ENCODE results near the gene FADS1. TPM values are rescaled to one million over a fixed set of nuclear protein-coding genes. Genes with fewer than 3 reads are reported as not detected.

Gene FADS1
- total RNA-seq, result 10 to 100 TPM; 50.4 to 61.1 TPM
- 10 to 100 TPM; 11.8 to 13.7 TPM for polyA plus RNA-seq
- long read RNA-seq, donor 1, full-length matches to known transcripts, result 363 of 441 reads
- long read RNA-seq, donor 1, partial matches to known transcripts, result 30 of 441 reads
- long read RNA-seq, donor 1, other reads (novel, unspliced or antisense), result 48 of 441 reads
- long read RNA-seq, donor 2, full-length matches to known transcripts, result 47 of 70 reads
- long read RNA-seq, donor 2, partial matches to known transcripts, result 8 of 70 reads
- long read RNA-seq, donor 2, other reads (novel, unspliced or antisense), result 15 of 70 reads

DNA sequence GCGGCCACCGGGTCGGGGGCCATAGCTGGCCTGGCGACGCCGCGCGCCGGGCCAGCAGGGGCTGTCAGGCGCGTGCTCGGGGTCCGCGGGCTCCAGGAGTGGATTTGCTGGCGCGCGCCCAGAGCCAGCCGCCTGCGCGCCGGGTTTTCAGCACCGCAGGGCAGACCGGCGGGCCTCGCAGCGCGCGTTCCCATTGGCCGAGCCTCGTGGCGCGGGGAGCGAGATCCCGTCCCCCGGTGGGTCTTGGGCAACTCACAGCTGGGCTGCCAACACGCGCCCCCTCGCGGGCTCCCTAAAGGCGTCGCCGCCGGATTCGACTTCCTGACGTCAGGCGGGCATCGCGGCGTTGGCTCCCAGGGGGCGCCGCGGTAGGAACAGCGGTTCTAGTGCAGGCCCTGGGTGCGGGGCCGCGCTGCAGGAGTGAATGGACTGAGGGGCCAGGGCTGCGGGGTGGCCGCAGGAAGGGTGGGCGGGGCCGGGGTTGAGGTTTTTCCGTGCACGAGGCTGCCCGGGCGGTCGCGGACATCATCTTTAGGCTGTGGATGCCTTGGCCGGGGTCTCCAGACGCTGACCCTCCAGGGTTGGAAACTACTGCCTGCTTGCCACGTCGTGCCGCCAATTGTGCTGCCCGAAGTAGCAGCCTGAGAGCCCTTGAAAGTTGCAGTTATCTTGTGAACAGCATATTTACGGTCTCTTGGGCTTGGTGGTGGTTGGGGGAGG, at the start of gene FADS1:
Gene FADS1 (minus strand): TSS at position 268 of the 720 bp plus-strand sequence. CDS start 74 bp downstream, at position 194.
- H3K4me1 ChIP-seq (ENCODE audit: control insufficient read depth in 1 of 2, insufficient read depth in 2 of 2, low read length in 2 of 2), result no peaks in the 10 kb centered on the region
- intact Hi-C loops (cut with DNase I), result loop anchor here (5.0 to 10.0 kb wide), 2 partner anchors 148 to 150 kb away; partner anchors contain the start of gene FTH1 (in 2 of the 2)
- H3K27me3 ChIP-seq (ENCODE audit: control insufficient read depth in 1 of 2, insufficient read depth in 2 of 2, low read length in 1 of 2), result no peaks in the 10 kb centered on the region
- peaks cover 0 to 2% of the 10 kb centered on the region in 2 donors for H3K36me3 ChIP-seq (ENCODE audit: control insufficient read depth in 1 of 2, insufficient read depth in 2 of 2, low read length in 1 of 2)
- H3K27ac ChIP-seq (ENCODE audit: low read depth in 1 of 2, low read length in 2 of 2), result peak within 1 kb of the TSS; percentile 84 to 92
- peak within 1 kb of the TSS; percentile 48 to 60 for H3K4me3 ChIP-seq (ENCODE audit: low read length in 2 of 2)
- WGBS, 2 donors, result 1% methylated on average over 72 to 73 of the region's 73 CpGs
- ATAC-seq (ENCODE audit: low FRiP score) (peak; percentile 78), DNase-seq (peak; percentile 97 to 98)
- no peaks in the 10 kb centered on the region for H3K9me3 ChIP-seq (ENCODE audit: control insufficient read depth, low read length)

DNA sequence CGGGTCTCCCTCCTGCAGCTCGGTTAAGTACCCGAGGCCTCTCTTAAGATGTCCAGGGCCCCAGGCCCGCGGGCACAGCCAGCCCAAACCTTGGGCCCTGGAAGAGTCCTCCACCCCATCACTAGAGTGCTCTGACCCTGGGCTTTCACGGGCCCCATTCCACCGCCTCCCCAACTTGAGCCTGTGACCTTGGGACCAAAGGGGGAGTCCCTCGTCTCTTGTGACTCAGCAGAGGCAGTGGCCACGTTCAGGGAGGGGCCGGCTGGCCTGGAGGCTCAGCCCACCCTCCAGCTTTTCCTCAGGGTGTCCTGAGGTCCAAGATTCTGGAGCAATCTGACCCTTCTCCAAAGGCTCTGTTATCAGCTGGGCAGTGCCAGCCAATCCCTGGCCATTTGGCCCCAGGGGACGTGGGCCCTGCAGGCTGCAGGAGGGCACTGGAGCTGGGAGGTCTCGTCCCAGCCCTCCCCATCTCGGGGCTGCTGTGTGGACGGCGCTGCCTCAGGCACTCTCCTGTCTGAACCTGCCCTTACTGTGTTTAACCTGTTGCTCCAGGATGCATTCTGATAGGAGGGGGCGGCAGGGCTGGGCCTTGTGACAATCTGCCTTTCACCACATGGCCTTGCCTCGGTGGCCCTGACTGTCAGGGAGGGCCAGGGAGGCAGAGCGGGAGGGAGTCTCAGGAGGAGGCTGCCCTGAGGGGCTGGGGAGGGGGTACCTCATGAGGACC, 49.6 kb upstream of the FADS1 start:
- intact Hi-C loops (cut with DNase I), result no loop called here
- H3K4me3 ChIP-seq (ENCODE audit: low read length in 2 of 2), result no peak overlapping the region
- ATAC-seq (ENCODE audit: low FRiP score), result no peak
- peaks cover 0 to 5% of the 10 kb centered on the region in 2 donors for H3K36me3 ChIP-seq (ENCODE audit: control insufficient read depth in 1 of 2, insufficient read depth in 2 of 2, low read length in 1 of 2)
- no peak for DNase-seq
- no peaks in the 10 kb centered on the region for H3K27me3 ChIP-seq (ENCODE audit: control insufficient read depth in 1 of 2, insufficient read depth in 2 of 2, low read length in 1 of 2)
- H3K27ac ChIP-seq (ENCODE audit: low read depth in 1 of 2, low read length in 2 of 2), result no peak overlapping the region
- no peaks in the 10 kb centered on the region for H3K9me3 ChIP-seq (ENCODE audit: control insufficient read depth, low read length)
- WGBS, 2 donors, result 69 to 77% methylated on average over 18 of the region's 18 CpGs
- H3K4me1 ChIP-seq (ENCODE audit: control insufficient read depth in 1 of 2, insufficient read depth in 2 of 2, low read length in 2 of 2), result no peaks in the 10 kb centered on the region

DNA sequence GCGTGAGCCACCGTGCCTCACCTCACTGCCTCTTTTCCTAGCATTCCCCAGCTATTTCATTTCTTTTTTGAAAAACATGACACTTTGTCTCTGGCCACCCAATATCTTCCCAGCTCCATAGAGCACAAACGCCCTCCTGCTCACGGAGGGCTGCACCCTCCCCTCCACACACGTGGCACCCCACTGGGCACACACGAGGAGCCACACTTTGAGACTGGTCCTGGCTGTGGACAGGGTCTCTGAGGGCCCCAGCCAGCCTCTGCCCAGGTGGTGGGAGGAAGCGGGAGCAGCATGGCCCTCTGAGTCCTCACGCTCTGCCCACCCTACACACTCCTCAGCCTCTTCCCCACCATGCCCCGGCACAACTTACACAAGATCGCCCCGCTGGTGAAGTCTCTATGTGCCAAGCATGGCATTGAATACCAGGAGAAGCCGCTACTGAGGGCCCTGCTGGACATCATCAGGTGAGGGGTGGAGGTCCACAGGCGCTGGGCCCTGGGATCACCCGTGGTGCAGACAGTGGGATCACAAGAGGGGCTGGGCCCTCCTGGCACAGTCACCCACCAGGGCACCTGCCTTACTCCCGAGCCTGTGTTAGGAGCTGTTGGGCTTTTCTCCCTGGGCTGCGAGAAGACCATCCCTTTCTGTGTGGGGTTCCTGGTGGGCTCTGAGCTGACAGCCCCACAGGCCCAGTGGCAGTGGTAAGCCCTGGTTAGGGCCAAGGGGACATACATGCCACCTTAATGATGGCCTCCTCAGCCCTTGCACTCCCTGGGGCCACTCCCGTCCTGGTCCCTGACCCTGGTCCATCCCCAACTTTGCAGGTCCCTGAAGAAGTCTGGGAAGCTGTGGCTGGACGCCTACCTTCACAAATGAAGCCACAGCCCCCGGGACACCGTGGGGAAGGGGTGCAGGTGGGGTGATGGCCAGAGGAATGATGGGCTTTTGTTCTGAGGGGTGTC, 48.3 kb upstream of the FADS1 start:
- H3K36me3 ChIP-seq (ENCODE audit: control insufficient read depth in 1 of 2, insufficient read depth in 2 of 2, low read length in 1 of 2), result peaks cover 0 to 5% of the 10 kb centered on the region in 2 donors
- H3K4me1 ChIP-seq (ENCODE audit: control insufficient read depth in 1 of 2, insufficient read depth in 2 of 2, low read length in 2 of 2), result no peaks in the 10 kb centered on the region
- H3K9me3 ChIP-seq (ENCODE audit: control insufficient read depth, low read length), result no peaks in the 10 kb centered on the region
- H3K4me3 ChIP-seq (ENCODE audit: low read length in 2 of 2), result no peak overlapping the region
- 89 to 90% methylated on average over 20 of the region's 20 CpGs for WGBS, 2 donors
- intact Hi-C loops (cut with DNase I), result no loop called here
- no peak for DNase-seq
- no peak for ATAC-seq (ENCODE audit: low FRiP score)
- no peak overlapping the region for H3K27ac ChIP-seq (ENCODE audit: low read depth in 1 of 2, low read length in 2 of 2)
- H3K27me3 ChIP-seq (ENCODE audit: control insufficient read depth in 1 of 2, insufficient read depth in 2 of 2, low read length in 1 of 2), result no peaks in the 10 kb centered on the region

DNA sequence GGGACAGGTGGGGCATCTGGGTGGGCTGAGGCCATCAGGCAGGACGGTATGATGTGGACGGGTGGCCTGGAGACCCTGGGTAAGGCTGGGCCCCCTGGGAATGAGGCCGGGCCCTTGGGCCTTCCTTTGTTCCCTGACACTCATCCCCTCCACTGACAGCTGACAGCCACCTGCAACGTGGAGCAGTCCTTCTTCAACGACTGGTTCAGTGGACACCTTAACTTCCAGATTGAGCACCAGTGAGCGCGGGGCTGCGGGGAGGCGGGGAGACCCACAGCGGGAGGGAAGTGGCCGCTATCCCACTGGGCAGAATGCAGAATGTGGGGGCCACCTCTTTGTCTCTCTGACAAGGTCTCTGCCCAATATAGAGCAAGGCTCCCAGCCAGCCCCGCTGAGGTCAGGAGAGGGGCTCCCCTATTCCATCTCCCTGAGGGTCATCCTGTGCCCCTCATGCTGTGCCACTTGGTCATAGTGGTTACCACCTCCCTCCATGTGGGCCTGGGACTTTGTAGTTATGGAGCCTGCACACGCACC, 46.8 kb upstream of the FADS1 start:
- 91 to 92% methylated on average over 13 of the region's 13 CpGs for WGBS, 2 donors
- Histone ChIP-seq H3K9me3 (ENCODE audit: control insufficient read depth, low read length) (no peaks in the 10 kb centered on the region), H3K4me3 (ENCODE audit: low read length in 2 of 2) (no peak overlapping the region), H3K27me3 (ENCODE audit: control insufficient read depth in 1 of 2, insufficient read depth in 2 of 2, low read length in 1 of 2) (no peaks in the 10 kb centered on the region), H3K27ac (ENCODE audit: low read depth in 1 of 2, low read length in 2 of 2) (no peak overlapping the region), H3K36me3 (ENCODE audit: control insufficient read depth in 1 of 2, insufficient read depth in 2 of 2, low read length in 1 of 2) (peaks cover 0 to 5% of the 10 kb centered on the region in 2 donors), H3K4me1 (ENCODE audit: control insufficient read depth in 1 of 2, insufficient read depth in 2 of 2, low read length in 2 of 2) (no peaks in the 10 kb centered on the region)
- no peak for DNase-seq
- ATAC-seq (ENCODE audit: low FRiP score), result no peak
- intact Hi-C loops (cut with DNase I), result no loop called here

DNA sequence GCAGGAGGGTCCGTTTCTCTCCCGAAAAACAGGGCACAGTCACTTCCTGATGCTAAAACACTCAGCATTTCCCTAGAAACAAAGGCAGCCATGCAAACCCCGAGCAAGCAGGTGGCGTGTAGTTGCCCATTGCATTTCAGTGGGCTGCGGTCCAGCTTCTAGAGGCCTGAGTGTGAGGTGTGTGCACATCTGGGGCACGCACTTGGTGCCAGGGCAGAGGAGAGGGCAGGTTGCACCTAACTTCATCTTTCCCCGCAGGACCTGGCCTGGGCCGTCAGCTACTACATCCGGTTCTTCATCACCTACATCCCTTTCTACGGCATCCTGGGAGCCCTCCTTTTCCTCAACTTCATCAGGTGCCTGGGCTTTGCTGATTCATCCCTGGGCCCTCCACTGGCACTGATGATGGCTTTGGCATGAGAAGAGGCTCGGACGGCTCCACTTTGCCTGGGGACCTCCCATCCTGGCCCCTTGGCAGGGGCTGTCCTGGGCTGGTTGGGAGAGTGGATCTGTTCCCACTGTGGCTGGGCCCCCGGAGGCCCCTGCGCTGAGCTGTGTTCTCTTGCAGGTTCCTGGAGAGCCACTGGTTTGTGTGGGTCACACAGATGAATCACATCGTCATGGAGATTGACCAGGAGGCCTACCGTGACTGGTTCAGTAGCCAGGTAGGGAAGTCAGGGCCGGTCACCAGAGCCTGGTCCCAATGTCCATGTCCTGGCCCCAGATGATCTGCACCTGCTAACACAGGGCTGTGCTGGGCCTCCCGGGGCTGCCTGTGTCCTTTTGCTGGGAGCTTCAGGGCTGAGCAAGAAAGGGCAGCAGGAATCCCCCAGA, 46.1 kb upstream of the FADS1 start:
- whole genome bisulfite sequencing, 2 donors, result 86 to 88% methylated on average over 18 of the region's 18 CpGs
- H3K36me3 ChIP-seq (ENCODE audit: control insufficient read depth in 1 of 2, insufficient read depth in 2 of 2, low read length in 1 of 2), result peaks cover 0 to 5% of the 10 kb centered on the region in 2 donors
- intact Hi-C loops (cut with DNase I), result no loop called here

DNA sequence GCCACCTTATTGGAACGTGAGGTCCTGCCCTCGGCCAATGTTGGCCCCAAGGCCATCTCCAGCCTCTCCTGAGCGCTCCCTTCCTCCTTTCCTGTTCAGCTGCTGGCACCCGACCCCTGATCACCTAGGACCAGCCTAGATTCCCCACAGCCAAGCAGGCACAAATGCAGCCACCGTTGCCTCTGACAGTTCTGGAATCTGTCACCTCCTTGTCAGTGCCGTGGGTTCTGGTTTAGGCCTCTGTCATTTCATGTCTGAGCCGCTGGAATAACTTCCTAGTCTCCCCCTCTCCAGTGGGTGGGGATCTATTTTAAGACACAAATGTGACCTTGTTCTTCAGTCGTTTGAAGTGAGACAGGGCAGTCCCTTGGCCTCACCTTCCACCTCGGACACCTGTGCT, 44.8 kb upstream of the FADS1 start:
- intact Hi-C loops (cut with DNase I), result no loop called here
- peaks cover 0 to 7% of the 10 kb centered on the region in 2 donors for H3K36me3 ChIP-seq (ENCODE audit: control insufficient read depth in 1 of 2, insufficient read depth in 2 of 2, low read length in 1 of 2)
- H3K27ac ChIP-seq (ENCODE audit: low read depth in 1 of 2, low read length in 2 of 2), result no peak overlapping the region
- no peaks in the 10 kb centered on the region for H3K4me1 ChIP-seq (ENCODE audit: control insufficient read depth in 1 of 2, insufficient read depth in 2 of 2, low read length in 2 of 2)
- H3K27me3 ChIP-seq (ENCODE audit: control insufficient read depth in 1 of 2, insufficient read depth in 2 of 2, low read length in 1 of 2), result no peaks in the 10 kb centered on the region
- WGBS, 2 donors, result 53 to 63% methylated on average over 9 of the region's 9 CpGs
- H3K9me3 ChIP-seq (ENCODE audit: control insufficient read depth, low read length), result no peaks in the 10 kb centered on the region
- no peak for DNase-seq
- no peak overlapping the region for H3K4me3 ChIP-seq (ENCODE audit: low read length in 2 of 2)
- ATAC-seq (ENCODE audit: low FRiP score), result no peak

More for the DNA sequence above, 46.1 kb upstream of the FADS1 start:
- DNase-seq (no peak), ATAC-seq (ENCODE audit: low FRiP score) (no peak)
- Histone ChIP-seq H3K4me1 (ENCODE audit: control insufficient read depth in 1 of 2, insufficient read depth in 2 of 2, low read length in 2 of 2) (no peaks in the 10 kb centered on the region), H3K27ac (ENCODE audit: low read depth in 1 of 2, low read length in 2 of 2) (no peak overlapping the region), H3K9me3 (ENCODE audit: control insufficient read depth, low read length) (no peaks in the 10 kb centered on the region), H3K4me3 (ENCODE audit: low read length in 2 of 2) (no peak overlapping the region), H3K27me3 (ENCODE audit: control insufficient read depth in 1 of 2, insufficient read depth in 2 of 2, low read length in 1 of 2) (no peaks in the 10 kb centered on the region)

DNA sequence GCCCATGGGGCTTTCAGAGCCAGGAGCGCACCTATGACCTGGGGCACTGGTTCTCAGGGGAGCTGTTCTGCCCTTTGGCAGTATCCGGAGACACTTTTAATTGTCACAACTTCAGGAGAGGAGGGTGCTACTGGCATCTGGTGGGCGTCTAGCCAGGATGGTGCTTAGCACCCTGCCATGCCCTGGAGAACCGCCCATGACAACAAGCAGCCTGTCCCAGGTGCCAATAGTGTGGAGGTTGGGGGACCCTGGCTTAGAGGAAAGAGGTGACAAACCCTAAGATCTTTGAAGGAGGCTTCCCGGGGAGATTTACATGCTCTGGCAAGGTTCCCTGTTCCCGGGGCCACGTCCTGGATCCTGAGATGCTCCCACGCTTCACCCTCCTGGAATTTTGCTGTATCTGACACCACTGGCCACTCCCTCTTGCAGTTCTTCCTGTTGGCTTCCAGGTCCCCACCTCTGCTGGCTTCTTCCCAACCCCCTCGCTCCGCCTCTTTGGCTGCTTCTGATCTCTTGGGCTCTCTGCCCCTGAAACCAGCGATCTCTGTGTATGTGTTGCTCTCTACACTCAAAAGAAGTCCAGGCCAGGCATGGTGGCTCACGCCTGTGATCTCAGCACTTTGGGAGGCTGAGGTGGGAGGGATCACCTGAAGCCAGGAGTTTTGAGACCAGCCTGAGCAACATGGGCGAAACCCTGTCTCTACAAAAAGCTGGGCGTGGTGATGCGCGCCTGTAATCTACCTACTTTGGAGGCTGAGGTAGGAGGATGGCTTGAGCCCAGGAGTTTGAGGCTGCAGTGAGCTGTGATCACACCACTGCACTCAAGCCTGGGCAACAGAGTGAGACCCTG, 43.5 kb upstream of the FADS1 start:
- H3K36me3 ChIP-seq (ENCODE audit: control insufficient read depth in 1 of 2, insufficient read depth in 2 of 2, low read length in 1 of 2), result peaks cover 0 to 7% of the 10 kb centered on the region in 2 donors

More for the DNA sequence above, 43.5 kb upstream of the FADS1 start:
- intact Hi-C loops (cut with DNase I), result no loop called here
- no peak overlapping the region for H3K27ac ChIP-seq (ENCODE audit: low read depth in 1 of 2, low read length in 2 of 2)
- no peaks in the 10 kb centered on the region for H3K4me1 ChIP-seq (ENCODE audit: control insufficient read depth in 1 of 2, insufficient read depth in 2 of 2, low read length in 2 of 2)
- H3K4me3 ChIP-seq (ENCODE audit: low read length in 2 of 2), result no peak overlapping the region
- 57 to 63% methylated on average over 16 of the region's 16 CpGs for WGBS, 2 donors
- H3K9me3 ChIP-seq (ENCODE audit: control insufficient read depth, low read length), result no peaks in the 10 kb centered on the region
- ATAC-seq (ENCODE audit: low FRiP score) (no peak), DNase-seq (peak in 1 of 2 donors; percentile 60)
- no peaks in the 10 kb centered on the region for H3K27me3 ChIP-seq (ENCODE audit: control insufficient read depth in 1 of 2, insufficient read depth in 2 of 2, low read length in 1 of 2)
